Measurements from ENCODE around the gene RYR3. TPM values are rescaled to one million over a fixed set of nuclear protein-coding genes. Genes with fewer than 3 reads are reported as not detected.

Gene RYR3
- total RNA-seq, 2 donors from 2014 or later: 9.7 to 9.9 TPM

DNA sequence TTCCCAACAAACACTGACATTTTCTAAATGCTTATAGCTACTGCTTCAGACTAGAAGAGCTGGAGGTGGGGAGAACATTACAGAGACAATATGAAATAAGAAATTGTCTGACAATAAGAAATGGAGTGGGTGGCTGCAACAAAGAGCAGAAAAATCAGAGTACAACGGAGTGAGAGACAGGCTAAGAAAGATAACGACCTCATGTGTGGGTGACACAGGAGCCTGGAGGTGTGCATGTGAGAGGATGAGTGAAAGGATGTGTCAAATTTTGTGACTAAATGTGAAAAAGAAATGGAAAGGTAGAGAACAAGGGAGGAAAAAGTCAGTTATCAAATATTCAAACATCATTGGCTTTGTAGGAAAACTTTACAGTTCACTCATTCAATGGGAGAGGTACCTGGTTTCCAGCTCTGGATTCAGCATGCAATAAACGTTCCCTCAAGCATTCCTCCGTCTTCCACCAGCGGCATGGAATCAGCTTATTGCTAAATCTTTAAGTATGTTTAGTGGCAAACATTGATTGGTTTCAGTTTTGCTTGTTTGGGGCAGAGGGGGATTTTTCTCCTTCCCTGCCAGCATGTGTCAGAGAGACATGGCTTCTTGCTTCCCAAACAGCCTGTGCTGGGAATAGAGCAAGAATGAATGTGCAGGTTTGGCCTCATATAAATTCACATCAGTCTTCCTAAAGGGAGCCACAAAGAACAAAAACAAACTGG, 553.8 kb downstream of the RYR3 start:
- intact Hi-C loops (cut with DNase I): no loop called here
- no peak for DNase-seq (ENCODE audit: low spot score)

DNA sequence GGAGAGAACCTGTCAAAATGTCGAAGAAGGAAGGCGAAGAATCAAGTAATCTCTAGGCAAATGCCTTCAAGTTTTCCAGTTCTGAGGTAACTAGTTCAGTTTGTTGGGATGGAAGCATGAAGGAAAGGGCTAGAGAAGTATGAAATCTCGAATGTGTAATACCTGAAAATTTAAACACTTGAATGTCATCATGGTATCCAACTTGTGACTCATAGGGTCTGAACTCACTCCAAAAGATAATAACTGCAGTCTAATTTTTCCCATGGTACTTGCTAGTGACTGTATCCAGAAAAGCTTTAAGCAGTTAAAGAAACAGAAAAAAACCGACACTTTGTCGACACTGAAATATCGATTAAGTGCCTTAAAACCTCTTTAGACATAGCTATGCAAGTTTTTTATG, 554.6 kb downstream of the RYR3 start:
- intact Hi-C loops (cut with DNase I): no loop called here
- no peak for DNase-seq (ENCODE audit: low spot score)

DNA sequence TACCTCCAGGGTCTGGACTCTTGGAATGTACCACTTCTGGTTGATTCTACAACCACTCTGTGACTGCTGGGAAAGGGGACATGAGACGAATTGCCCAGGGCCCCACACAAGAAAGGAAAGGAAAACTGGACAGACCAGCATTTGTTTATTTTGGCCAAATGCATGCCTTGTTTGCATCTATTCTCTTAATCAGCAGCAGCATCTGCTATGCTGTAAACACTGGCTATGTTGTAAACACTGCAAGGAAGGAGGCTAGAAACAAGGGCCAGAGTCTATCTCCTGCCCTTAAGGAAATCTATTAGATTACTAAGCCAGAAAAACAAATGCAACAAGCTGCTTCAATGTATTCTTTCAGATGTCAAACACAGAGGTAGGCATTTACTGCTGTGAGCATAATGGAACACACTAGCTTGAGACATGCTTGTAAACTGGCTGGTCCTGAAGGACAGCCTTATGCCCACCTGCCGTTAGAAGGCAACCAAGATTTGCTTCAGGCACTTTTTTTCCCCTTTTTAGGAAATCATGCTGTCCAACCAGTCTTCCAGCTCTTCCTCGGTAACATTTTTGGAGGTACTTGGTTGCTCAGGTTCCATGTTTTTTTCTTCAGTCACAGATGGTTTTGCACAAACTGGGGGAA, 555.5 kb downstream of the RYR3 start:
- intact Hi-C loops (cut with DNase I): no loop called here
- DNase-seq (ENCODE audit: low spot score): no peak

DNA sequence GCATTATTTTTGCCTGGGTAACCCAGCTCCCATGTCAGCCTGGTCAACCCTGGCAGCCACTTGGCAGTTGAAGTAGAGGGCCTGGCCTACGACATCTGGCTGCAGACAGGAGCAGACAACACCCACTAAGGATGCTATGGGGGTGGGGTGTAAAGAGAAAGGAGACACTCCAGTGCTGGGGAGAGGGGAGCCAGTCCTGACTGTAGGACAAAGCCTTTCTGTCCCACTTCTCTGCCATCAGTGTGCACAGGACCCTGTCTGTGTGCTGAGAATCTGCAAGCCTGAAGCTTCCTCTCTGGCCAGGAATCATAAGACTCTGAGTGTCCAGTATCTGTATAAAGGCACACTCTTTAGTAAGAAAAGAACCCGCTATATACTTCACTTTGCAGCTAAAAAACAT, 561.2 kb downstream of the RYR3 start:
- intact Hi-C loops (cut with DNase I): no loop called here
- no peak for DNase-seq (ENCODE audit: low spot score)

DNA sequence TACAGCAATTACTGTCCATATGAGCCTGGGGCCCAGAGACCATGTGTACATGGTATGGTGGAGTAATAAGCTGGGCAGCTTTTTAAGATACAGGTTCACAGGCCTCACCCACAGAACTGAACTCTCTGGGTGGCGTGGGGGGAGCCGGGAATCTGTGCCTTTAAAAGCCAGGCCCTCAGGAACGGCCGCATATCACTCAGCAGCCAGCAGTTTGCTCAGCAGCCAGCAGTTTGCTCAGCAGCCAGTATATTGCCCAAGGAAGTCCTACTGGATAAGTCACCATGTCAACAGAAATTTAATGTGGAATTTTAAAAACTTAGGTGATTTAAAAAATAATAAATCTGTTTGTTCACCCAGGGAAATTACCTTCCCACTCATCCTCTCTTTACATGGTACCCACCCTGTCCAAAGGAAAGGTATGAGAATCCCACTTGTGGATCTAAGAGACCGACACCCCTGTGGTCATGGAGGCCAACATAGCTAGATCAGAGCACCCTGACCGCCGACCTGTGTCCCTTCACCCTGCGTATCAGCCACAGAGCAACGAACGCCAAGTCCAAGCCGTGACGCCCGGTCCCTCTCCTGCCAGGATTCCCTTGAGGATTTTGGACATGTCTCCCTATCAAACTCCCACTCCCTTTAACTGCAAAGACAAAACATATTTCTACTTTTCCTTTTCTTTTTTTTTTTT, 561.8 kb downstream of the RYR3 start:
- intact Hi-C loops (cut with DNase I): no loop called here
- no peak for DNase-seq (ENCODE audit: low spot score)

DNA sequence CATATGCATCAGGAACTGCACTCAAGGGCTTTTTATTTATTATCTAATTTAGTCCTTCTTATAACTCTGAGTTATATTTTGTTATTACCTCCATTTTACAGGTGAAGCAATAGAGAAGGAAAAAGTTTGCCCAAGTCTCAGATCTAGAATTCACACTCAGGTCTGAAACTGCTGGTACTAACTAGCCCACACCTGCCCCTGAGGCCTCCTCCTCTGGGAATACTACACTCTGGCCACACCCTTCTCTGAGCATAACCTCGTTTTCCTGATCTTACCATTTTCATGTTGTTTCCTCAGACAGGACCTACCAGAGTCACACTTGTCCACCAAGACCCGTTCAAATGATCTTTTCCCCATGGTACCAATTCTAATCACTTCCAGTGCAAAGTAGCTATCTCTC, 563.4 kb downstream of the RYR3 start:
- intact Hi-C loops (cut with DNase I): no loop called here
- DNase-seq (ENCODE audit: low spot score): no peak

DNA sequence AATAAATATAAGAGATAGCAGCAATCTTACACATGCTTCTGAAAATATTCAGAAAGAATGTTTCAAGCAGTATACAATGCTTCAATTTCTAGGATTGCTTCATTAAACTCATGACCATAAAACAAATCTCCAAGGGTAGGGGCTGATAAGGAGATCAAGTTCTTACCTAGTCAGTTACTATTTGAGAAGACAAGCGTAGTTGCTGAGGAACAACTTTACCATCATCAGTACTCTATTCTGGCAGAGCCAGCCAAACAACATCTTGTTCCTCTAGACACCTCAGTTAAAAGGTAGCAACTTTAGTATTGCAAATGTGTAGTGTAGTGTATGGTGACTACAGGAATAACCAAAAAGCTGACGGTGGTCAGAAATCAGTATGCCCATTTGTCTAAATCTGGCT, 572.2 kb downstream of the RYR3 start:
- intact Hi-C loops (cut with DNase I): no loop called here

DNA sequence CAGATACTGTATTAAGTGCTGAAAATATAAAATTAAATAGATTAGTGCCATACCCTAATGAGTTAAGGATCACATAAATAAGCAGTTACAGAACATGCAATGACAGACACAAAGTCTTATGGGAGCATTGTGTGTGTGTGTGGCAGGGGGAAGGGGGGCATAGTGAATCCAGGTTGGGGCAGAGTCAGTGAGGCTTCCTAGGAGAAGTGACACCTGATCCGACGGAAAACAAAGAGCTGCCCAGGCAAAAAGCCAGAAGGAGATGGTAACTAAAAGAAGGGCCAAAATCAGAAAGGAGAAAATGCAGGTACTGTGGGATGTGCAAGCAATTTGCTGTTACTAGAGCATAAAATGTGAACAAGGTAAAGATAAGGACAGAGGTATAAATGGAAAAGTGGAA, 577.4 kb downstream of the RYR3 start:
- DNase-seq (ENCODE audit: low spot score): no peak
- intact Hi-C loops (cut with DNase I): no loop called here

More for the DNA sequence above, 572.2 kb downstream of the RYR3 start:
- DNase-seq (ENCODE audit: low spot score): no peak

DNA sequence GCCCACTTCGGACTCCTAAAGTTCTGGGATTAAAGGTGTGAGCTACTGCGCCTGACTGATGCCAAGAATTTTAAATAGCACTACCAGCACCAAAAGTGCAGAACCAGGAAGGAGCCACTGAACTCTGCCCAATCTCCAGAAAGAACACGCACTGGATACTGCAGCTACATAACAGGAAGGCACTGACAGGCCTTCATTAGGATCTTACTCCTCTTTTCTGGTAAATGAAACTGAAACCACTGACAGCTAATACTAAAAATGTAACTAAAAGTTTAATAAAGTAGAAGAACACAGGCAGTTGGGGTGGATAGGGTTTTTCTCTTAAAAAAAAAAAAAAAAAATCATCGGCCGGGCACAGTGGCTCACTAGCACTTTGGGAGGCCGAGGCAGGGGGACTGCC, 583.4 kb downstream of the RYR3 start:
- intact Hi-C loops (cut with DNase I): no loop called here
- no peak for DNase-seq (ENCODE audit: low spot score)

DNA sequence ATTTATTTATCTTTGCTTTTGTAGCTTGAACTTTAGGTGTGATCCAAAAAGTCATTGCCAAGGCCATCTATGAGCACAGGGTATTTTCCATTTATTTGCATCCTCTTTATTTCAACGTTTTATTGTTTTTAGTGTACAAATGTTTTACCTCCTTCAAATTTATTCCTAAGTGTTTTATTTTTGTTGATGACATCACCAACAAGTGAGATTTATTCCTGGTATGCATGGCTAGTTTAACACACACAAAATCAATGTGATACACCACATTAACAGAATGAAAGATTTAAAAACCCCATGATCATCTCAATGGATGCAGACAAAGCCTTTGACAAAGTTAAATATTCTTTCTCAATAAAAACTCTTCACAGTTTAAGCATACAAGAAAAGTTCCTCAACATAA, 591.3 kb downstream of the RYR3 start:
- intact Hi-C loops (cut with DNase I): no loop called here
- no peak for DNase-seq (ENCODE audit: low spot score)

DNA sequence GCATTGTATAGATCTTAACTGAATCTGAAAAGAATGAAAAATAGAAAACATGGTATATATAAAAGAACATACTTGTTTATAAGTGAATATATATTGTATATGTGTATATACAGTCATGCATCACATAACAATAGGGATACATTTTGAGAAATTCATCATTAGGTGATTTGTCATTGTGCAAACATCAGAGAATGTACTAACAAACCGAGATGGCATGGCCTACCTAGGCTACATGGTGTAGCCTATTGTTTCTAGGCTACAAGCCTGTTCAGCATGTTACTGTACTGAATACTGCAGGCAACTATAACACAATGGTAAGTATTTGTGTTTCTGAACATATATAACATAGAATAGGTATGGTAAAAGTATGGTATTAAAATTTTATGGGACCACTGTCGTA, 592.9 kb downstream of the RYR3 start:
- intact Hi-C loops (cut with DNase I): no loop called here
- DNase-seq (ENCODE audit: low spot score): no peak

DNA sequence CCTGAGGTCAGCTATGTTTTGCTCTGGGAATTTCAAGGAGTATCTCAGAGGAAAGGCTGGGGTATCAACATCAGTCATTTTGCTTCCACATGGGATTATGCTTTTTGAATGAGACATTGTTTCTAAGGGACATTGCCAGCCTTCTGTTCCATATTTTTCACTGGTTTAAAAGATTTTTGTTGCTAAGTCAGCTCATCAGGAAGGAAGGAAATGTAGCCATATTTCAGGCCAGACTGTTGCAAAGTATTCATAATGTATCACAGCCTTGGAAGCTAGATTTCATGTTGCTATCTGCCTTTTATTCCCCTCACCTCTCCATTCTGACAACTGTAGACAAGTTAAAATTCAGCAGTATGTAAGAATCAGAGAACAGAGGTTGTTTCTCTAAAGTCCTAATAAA, 596.6 kb downstream of the RYR3 start:
- DNase-seq (ENCODE audit: low spot score): no peak
- intact Hi-C loops (cut with DNase I): no loop called here

DNA sequence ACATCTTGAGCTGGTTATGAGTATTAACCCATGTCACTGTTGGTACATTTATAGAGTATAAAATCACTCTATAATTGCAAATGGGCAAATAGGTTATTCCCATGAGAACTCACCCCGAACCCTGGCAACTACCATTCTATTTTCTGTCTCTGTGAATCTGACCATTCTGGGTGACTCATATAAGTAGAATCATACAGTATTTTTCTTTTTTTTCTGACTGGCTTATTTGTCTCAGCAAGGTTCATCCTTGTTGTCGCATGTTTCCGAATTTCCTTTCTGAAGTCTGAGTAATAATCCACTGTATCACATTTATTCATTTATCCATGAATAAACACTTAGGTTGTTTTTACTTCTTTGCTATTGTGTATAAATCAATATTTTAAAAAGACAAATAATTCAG, 597.6 kb downstream of the RYR3 start:
- DNase-seq (ENCODE audit: low spot score): no peak
- intact Hi-C loops (cut with DNase I): no loop called here

DNA sequence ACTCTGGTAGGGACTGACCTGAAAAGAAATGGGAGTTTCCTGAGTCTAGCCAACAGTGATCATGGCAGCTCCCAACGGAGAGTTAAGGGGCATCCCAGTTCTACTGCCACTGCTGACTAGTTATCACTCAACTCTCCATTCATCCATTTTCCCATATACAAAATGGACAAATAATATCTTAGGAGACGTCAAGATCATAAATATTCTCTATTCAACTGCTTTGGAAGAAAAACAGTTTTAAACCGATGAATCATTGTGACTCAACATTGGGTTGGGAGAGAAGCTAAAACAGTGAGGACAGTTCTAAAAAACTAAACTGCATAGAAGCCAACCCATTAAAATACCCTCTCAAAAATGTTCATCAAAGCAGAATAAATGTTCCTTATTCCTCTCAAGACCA, 600.0 kb downstream of the RYR3 start:
- DNase-seq (ENCODE audit: low spot score): no peak

DNA sequence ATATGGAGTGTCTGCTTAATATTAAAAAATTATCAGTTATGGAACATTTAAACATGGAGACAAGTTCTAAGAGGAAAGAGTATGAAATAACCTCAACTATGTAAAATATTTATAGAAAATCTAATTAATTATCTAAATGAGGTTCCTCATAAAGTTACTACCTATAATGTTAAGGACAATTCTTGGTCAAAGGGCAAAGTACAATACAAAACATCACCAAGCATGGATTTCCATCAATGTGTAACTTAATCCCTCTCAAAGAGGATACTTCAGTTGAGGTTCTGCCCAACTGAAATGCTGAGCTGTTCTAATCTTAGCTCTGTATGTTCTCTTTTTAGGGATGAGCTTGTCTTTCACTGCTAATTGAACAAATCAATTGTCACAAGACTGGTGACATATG, 601.6 kb downstream of the RYR3 start:
- DNase-seq (ENCODE audit: low spot score): no peak
- intact Hi-C loops (cut with DNase I): no loop called here

More for the DNA sequence above, 600.0 kb downstream of the RYR3 start:
- intact Hi-C loops (cut with DNase I): no loop called here

DNA sequence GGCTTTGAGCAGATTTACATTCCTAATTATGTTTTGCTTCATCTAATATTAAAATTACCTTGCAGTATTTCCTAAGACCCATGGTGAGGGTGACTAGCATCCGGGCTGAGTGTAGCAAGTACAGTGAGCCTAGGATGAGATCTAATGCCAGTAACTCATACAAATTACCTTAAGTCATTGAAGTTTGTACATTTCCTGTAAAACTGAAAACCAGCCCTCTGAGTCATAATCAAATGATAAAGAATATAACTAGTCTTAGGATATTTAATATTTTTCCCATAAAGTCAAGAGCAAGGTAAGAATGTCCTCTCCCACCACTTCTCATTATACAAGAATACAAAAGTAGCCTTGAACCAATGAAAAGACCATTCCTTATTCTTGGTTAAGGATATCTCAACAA, 602.7 kb downstream of the RYR3 start:
- intact Hi-C loops (cut with DNase I): no loop called here
- DNase-seq (ENCODE audit: low spot score): no peak

Other genes with a start within 250 kb of the RYR3 start
- gene FMN1, start 116.3 kb upstream of the RYR3 start, total RNA-seq: 10 to 100 TPM; 20.2 to 26.6 TPM

Measured in posterior vena cava (tissue), 2 donors.